Tibial nerve (tissue), 3 donors: ENCODE measurements around the gene PTPRG.

Experiments
- CTCF ChIP-seq, 5 experiments: fragments of 200-600 bp in 3 of 5; fragments of 450-650 bp in 2 of 5; sonication (generic) in 3 of 5; IDR thresholded peaks; one replicate each; pipeline ENCODE4 v1.5.1; 2016 to 2019; ENCODE audit warnings: antibody characterized with exemption in 5 of 5, mild to moderate bottlenecking in 3 of 5, moderate library complexity in 2 of 5
- POLR2A ChIP-seq, 2 donors: fragments of 450-650 bp; IDR thresholded peaks; one replicate each; pipeline ENCODE4 v1.6.1; 2017; ENCODE audit warnings: antibody characterized with exemption in 2 of 2, mild to moderate bottlenecking in 2 of 2, moderate library complexity in 2 of 2

- TF ChIP-seq POLR2A (IDR thresholded peaks at IDR 0.05) (no peak), CTCF (IDR thresholded peaks at IDR 0.05) (no peak)
Measured at GRCh38 chr3:61925721-61926120, 364.4 kb downstream of the PTPRG start.
